GM18907 (cell line): ENCODE measurements around the gene TSPYL2.

Experiments used
- ATAC-seq: cut with Tn5 transposase; IDR thresholded peaks from one replicate; pipeline ENCODE4 v1.9.1; 2021; ENCODE audit warnings: mild to moderate bottlenecking, moderate library complexity; ENCODE audit not compliant: unreplicated experiment

Gene TSPYL2

DNA sequence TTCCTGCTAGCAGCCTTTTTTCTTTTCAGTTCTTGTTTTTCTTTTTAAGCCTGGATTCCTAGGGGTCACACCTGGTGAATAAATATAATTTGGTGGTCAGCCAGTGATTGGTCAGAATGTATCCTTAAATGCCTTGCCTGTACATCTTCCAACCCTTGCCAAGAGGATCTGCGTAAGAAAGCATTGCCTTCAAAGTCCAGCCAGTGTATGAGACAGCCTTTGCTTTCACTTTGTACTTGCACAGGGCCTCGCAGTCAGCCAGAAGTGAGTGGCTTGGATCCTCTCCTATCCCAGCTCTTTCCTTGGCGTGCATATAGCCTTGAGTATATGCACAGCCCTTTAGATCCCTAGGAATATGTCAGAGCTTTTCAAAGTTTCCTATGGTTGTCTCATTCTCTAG, 33.9 kb downstream of the TSPYL2 start:
- no peak for ATAC-seq

DNA sequence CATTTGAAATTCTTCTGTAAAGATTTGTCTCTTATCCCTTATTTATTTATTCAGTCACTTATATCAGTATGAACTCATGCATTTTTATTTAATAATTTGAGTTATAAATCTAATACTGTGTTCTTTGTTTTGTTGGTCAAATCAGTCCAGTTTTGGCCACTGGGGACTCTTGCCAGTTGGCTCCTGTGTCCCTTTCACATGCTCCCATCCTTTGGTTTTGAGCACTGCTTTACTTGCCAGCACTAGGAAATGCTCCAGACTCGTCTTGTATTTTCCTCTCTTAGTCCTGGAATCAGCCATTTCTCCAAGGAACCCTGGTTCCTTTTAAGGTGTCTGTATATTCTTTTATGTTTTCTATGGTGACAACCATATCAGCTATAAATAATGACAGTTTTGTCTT, 39.8 kb downstream of the TSPYL2 start:
- no peak for ATAC-seq

DNA sequence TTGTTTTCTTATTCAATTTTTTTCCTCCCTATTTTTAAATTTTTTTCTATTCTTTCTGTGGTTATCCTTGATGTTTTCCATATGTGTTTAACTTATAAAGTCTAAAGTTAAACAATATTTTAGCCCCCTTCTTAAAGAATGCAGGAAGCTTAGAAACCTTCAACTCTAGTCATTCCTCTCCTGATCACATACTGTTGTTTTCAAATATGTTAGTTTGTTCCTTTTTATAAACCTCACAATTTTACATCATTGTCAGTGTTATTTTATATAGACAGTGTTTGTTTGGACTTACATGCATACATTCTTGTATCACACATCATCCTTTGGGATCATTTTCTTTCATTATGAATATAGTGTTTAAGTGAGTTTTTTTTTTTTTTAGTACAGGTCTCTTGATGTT, 43.3 kb downstream of the TSPYL2 start:
- no peak for ATAC-seq

DNA sequence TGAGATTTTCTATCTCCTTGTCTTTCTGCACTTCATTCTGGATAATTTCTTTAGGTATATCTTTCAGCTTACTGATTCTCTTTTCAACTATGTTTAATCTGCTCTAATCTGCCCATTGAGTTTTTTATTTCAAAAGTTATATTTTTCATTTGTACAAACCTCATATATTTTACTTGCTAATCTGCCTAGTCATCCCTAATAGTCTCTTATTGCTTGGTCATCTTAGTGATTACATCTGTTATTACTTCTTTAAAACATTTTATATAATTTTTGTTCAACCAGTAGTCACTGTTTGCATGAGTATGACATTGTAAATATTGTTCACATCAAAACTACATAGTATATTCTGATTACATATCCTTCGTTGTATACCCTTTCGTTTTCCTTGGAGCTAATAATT, 44.2 kb downstream of the TSPYL2 start:
- no peak for ATAC-seq

DNA sequence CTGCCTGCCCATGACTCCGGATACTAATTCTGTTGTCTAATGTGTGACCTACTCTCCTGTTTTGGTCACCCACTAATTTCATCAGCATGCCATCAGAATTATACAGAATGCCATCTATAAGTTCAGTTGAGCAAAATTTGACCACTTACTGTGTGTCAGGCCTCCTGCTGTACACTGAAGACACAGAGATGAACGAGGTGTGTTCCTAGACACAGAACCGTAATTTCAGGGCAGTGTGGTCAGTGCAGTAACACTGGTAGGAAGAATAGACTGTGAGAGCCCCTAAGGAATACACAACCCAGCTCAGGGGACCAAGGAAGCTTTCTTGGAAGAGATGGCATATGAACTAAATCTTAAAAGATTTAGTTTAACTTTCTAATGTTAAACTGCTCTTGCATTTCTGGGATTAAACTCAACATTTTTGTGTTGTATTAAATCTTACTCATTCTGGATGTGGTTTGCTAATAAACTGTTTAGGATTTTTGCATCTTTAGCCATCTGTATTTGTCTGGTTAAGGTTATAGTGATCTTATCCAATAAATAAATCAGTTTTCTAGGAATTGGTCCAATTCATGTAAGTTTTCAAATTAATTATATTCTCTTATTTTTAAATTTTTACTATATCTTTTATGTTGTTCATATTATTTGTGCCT, 46.1 kb downstream of the TSPYL2 start:
- no peak for ATAC-seq

DNA sequence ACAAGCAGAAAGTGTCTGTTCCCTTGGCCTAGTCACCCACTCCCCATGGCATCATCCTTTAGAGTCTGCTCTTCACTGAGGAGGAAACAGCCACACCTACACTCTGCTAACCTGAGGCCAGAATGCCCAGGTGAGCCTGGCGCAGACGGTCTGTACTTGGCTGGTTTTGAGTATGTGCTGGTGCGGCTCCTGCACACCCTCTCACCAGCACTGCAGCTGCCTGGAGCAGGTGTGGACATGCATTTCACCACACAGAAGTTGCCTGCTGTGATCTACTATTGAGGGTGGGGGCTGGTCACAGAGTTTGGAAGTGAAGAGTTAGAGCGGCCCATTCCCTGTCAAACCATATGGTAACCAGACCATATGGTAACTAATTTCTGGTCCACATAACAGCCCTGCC, 51.2 kb downstream of the TSPYL2 start:
- no peak for ATAC-seq

DNA sequence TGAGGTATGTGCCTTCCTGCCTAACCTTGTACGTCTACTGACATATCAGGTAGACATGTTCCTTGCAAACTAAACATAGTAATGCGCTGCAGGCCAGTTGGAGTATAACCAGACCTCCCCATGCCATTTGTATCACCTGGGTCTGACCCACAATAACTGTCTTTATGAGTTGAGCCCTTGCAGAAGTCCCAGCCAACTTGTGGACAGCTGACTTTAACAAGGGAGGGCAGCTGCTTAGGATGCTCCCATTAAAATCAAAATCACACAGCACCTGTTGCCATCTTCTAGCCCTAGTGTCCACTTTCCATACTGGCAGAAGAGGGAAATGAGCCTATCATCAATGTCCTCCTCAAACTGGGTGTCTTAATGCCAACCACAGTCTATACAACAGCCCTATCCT, 53.4 kb downstream of the TSPYL2 start:
- no peak for ATAC-seq
